ENCODE measurements around the gene DNAL4. TPM values are rescaled to one million over a fixed set of nuclear protein-coding genes. Genes with fewer than 3 reads are reported as not detected.

The DNAL4 gene
- total RNA-seq, 1 experiment from 2014 or later, result 15.6 TPM

DNA sequence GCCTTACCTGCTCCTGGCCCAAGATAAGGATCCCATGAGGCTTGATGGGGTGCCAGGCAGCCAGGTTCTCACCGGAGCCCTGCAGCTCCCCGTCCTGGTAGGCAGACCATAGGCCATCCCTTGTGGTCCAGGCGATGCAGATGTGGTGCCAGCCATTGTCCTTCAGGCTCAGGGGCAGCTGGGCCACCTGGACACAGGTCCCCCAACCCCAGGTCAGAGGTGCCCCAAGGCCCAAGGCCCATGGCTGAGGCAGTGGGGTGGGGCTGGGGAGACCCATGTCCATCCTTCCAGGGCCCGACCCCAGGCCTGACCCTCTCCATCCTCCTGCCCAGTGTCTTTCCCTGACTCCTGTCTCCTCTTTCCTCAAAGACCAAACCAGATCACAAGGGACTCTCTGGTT, 29.1 kb upstream of the DNAL4 start:
- intact Hi-C loops (cut with micrococcal nuclease; ENCODE audit: unreplicated experiment), result no loop called here
- no TSS peak for BruUV-seq (replicated peaks)
- no peak overlapping the region for H3K4me3 Mint-ChIP-seq (ENCODE audit: low read depth, unreplicated experiment)
- H3K36me3 Mint-ChIP-seq (ENCODE audit: insufficient read depth, unreplicated experiment), result no peaks in the 10 kb centered on the region
- H3K4me1 Mint-ChIP-seq (ENCODE audit: low read depth, unreplicated experiment), result no peaks in the 10 kb centered on the region
- TF ChIP-seq, protein P1, sequence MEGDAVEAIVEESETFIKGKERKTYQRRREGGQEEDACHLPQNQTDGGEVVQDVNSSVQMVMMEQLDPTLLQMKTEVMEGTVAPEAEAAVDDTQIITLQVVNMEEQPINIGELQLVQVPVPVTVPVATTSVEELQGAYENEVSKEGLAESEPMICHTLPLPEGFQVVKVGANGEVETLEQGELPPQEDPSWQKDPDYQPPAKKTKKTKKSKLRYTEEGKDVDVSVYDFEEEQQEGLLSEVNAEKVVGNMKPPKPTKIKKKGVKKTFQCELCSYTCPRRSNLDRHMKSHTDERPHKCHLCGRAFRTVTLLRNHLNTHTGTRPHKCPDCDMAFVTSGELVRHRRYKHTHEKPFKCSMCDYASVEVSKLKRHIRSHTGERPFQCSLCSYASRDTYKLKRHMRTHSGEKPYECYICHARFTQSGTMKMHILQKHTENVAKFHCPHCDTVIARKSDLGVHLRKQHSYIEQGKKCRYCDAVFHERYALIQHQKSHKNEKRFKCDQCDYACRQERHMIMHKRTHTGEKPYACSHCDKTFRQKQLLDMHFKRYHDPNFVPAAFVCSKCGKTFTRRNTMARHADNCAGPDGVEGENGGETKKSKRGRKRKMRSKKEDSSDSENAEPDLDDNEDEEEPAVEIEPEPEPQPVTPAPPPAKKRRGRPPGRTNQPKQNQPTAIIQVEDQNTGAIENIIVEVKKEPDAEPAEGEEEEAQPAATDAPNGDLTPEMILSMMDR (IDR thresholded peaks at IDR 0.05; ENCODE audit: unreplicated experiment), result no peak
- H3K27me3 Mint-ChIP-seq (ENCODE audit: unreplicated experiment), result peaks cover 83% of the 10 kb centered on the region
- H3K9me3 Mint-ChIP-seq (ENCODE audit: low read depth, unreplicated experiment), result no peaks in the 10 kb centered on the region
- H3K27ac Mint-ChIP-seq (ENCODE audit: unreplicated experiment), result no peak overlapping the region
- CTCF ChIA-PET, result no interaction called here
- no peak for DNase-seq

- H3K4me3 Mint-ChIP-seq (ENCODE audit: low read depth, unreplicated experiment), result no peak overlapping the region
- DNase-seq, result no peak
- CTCF ChIA-PET, result interaction anchor here (1.7 kb wide), 1 partner anchor 51 kb away, joined by 5 read pairs; no protein-coding TSS in a partner anchor
- no peaks in the 10 kb centered on the region for H3K9me3 Mint-ChIP-seq (ENCODE audit: low read depth, unreplicated experiment)
- BruUV-seq (replicated peaks), result no TSS peak
- intact Hi-C loops (cut with micrococcal nuclease; ENCODE audit: unreplicated experiment), result no loop called here
- no peaks in the 10 kb centered on the region for H3K4me1 Mint-ChIP-seq (ENCODE audit: low read depth, unreplicated experiment)
- no peak overlapping the region for H3K27ac Mint-ChIP-seq (ENCODE audit: unreplicated experiment)
- TF ChIP-seq, protein P1 (IDR thresholded peaks at IDR 0.05; ENCODE audit: unreplicated experiment), result no peak
- no peaks in the 10 kb centered on the region for H3K36me3 Mint-ChIP-seq (ENCODE audit: insufficient read depth, unreplicated experiment)
- H3K27me3 Mint-ChIP-seq (ENCODE audit: unreplicated experiment), result peaks cover 94% of the 10 kb centered on the region
Observed at GRCh38 chr22:38820020-38820419, 26.1 kb upstream of the DNAL4 start.

DNA sequence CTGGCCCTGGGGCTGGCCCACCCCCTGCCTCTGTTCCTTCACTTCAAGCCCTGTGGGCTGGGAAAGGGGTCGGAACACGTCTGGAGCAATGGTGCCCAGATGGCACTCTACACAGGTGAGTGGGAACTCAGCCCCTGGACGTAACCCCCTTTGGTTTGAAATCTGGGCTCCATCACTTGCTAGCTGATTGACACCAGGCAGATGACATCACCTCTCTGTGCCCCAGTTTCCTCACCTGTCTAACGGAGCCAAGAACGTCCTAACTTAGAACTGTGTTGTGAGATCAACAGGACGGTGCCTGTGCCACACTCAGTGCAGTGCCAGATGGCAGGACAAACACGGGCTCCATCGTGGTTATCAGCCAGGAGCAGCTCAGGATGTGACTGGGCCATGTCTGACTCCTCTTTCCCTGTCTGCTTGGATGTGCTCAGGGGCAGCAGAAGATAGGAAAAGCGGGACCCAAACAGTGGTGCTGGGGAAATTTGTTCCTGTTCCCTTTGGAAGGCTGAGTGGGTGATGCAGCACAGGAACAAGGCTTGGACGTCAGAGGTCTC, 25.5 kb upstream of the DNAL4 start:
- DNase-seq, result no peak
- no TSS peak for BruUV-seq (replicated peaks)
- TF ChIP-seq, protein P1 (IDR thresholded peaks at IDR 0.05; ENCODE audit: unreplicated experiment), result no peak
- Mint-ChIP-seq H3K27me3 (ENCODE audit: unreplicated experiment) (peaks cover 95% of the 10 kb centered on the region), H3K9me3 (ENCODE audit: low read depth, unreplicated experiment) (no peaks in the 10 kb centered on the region), H3K4me1 (ENCODE audit: low read depth, unreplicated experiment) (no peaks in the 10 kb centered on the region), H3K36me3 (ENCODE audit: insufficient read depth, unreplicated experiment) (no peaks in the 10 kb centered on the region), H3K27ac (ENCODE audit: unreplicated experiment) (no peak overlapping the region), H3K4me3 (ENCODE audit: low read depth, unreplicated experiment) (no peak overlapping the region)
- CTCF ChIA-PET, result no interaction called here
- intact Hi-C loops (cut with micrococcal nuclease; ENCODE audit: unreplicated experiment), result no loop called here

- H3K4me1 Mint-ChIP-seq (ENCODE audit: low read depth, unreplicated experiment), result no peaks in the 10 kb centered on the region
- CTCF ChIA-PET, result interaction anchor here (0.6 kb wide), 1 partner anchor 34 kb away, joined by 3 read pairs; no protein-coding TSS in a partner anchor
- H3K27me3 Mint-ChIP-seq (ENCODE audit: unreplicated experiment), result peaks cover 99% of the 10 kb centered on the region
- no peaks in the 10 kb centered on the region for H3K9me3 Mint-ChIP-seq (ENCODE audit: low read depth, unreplicated experiment)
- DNase-seq, result no peak
- H3K27ac Mint-ChIP-seq (ENCODE audit: unreplicated experiment), result no peak overlapping the region
- intact Hi-C loops (cut with micrococcal nuclease; ENCODE audit: unreplicated experiment), result no loop called here
- no peak overlapping the region for H3K4me3 Mint-ChIP-seq (ENCODE audit: low read depth, unreplicated experiment)
- TF ChIP-seq, protein P1 (IDR thresholded peaks at IDR 0.05; ENCODE audit: unreplicated experiment), result no peak
- no TSS peak for BruUV-seq (replicated peaks)
- no peaks in the 10 kb centered on the region for H3K36me3 Mint-ChIP-seq (ENCODE audit: insufficient read depth, unreplicated experiment)
Observed at GRCh38 chr22:38817196-38817595, 23.3 kb upstream of the DNAL4 start.

All from Calu3 (cell line).